Limb (tissue), 2 donors: Measurements from ENCODE around the gene COL27A1.

Experiments used
- DNase-seq, 2 donors: peaks; one replicate each; pipeline ENCODE4 v3.0.0-alpha.2; 2016; ENCODE audit errors: extremely low spot score in 2 of 2

Gene COL27A1

DNA sequence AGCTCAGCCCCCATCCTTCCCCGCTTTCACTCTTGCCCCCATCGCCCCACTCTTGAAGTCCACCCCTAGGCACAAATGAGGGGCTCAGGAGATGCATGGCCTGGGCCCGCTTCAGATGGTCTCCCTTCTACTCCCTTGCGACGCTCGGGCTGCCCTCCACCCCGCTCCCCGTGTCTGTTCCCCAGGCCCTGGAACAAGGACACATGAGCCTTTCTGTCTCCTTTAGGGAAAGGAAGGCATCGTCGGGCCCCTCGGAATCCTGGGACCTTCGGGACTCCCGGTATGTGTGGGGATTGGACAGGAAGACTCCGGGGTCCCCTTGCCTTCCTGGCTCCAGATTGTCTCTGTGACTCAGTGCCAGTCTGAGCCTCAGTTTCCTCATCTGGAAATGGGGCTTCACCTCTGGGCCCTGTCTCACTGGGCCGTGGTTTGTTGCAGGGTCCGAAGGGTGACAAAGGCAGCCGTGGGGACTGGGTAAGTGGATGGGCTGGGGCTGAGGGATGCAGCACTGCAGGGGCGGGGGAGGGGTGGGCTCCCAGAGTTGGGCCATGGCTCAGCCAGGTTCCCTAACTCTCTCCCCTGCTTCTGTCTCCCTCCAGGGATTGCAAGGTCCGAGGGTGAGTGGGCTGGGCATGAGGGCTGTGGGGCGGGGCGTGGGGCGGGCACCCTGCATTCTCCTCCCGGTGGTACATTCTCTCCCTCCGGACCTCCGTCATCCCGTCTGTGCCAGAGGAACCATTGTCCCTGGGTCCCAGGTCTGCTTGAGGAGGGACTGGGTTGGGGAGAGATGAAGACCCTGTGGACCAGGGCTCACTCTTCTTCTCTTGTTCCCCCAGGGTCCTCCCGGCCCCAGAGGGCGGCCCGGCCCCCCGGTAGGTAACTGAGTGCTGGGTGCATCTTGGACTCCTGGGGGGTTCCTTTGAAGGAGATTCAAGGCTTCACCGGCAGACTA, 145.8 kb downstream of the COL27A1 start:
- DNase-seq = peak in 1 of 2 donors; percentile 21

DNA sequence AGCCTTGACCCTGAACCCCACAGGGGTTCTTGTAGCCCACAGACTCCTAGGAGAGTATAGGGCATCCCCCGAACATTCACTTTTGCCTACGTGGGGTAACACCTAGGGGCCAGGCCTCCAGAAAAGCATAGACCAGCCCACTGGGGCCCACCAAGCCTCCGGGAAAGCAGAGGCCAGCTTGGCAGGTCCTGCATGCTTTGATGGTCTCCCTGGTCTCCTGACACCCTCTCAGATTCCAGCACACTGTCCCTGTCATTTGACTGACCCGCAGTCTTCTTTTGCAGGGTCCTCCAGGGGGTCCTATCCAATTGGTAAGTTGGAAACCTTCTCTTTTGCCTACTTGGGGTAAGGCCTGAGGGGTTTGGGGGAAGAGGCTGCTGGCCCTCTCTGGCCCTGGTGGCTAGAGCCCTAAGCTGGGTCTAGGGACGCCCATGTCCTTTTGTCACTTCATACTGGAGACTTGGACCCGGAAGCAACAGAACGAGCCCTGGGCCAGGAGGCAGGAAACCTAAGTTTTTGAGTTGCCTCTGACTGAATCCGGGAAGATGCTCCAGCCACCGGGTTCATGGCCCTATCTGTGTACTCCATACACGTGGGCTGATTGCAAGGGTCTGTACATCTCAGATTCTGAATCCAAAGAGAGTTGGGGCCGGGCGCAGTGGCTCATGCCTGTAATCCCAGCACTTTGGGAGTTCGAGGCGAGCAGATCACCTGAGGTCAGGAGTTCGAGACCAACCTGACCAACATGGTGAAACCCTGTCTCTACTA, 146.6 kb downstream of the COL27A1 start:
- peak in 1 of 2 donors; percentile 18 for DNase-seq

DNA sequence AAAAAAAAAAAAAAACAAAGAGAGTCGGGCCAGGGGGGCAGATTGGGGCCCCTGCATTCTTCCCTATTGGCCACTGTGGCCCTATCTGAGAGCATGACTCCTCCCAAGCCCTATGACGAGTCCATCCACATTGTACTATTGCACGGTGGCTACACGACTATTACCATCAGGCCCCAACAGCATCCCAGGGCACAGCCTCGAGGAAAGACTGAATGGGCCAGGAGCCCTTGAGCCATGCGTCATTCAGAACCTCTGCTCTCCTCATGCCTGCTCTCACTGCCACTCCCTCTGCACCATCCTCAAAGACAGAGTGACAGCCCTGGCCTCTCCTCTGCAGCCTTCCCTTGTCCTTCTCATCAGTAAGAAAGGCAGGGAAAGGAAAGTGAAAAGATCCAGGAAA, 147.4 kb downstream of the COL27A1 start:
- no peak for DNase-seq

GRCh38 chr9:114303571-114303970, 148.2 kb downstream of the COL27A1 start:
- peak in 1 of 2 donors; percentile 17 for DNase-seq

DNA sequence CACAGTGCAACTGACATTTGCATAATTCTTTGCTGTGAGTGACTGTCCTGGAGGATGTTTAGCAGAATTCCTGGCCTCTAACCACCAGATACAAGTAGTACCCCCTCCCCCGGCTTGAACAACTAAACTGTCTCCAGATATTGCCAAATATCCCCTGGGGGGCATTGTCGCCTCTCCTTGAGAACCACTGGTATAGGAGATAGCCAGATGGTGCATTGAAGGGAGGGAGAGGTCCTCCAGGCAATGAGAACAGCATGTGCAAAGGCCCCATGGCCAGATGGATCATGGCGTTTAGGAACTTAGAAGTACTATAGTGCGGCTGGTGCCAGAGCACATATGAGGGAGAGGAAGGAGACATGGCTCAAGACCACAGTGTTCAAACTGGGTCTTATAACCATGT, 148.6 kb downstream of the COL27A1 start:
- peak in 1 of 2 donors; percentile 26 for DNase-seq

DNA sequence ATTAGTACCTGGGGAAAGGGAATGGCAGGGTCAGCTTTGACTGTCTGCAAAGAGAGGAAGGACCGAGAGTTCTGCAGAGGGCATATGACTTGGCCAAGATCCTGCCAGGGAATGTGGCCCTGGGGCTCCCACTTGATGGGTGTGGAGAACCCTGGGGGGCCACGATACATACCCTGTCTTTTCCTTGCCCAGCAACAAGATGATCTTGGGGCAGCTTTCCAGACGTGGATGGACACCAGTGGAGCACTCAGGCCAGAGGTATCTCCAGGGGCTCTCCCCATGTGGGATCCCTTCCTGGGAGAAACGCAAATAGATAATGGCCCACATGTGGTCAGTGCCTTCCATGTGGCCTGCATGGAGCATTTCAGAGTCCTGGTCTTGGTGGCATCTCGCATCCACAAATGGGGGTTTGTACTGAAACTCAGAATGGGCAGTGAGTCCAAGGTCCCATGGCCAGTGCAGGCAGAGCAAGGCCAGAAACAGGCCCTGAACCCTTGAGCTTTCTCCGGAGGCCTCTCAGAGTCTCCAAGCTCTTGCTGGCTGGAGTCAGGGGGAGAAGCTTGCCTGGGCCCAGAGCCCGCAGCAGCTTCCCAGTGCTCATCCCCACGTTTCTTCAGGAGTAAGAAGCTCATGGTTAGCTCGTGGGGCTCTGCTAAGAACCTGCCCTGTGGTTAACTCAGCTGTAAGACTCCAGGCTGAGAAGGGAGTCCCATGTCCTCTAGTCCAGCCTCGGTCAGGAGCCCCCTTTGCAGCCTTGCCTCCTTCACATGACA, 149.3 kb downstream of the COL27A1 start:
- peak in 1 of 2 donors; percentile 26 for DNase-seq

DNA sequence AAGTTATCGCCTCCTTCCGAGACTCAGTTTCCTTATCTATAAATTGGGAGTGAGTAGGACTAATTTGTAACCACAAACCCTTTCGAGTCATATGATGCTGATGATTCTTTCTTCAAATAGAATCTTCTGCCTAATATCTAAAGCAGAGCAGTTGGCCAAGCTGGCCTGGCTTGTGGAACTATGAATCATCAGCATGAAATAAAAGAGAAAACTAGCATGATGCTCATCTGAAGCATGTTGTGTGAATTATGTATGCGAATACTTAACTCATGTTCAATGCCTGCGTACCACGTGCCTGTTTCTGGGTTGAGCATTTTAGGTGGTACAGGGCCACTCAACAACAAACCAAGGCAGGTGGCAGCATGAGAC, 152.5 kb downstream of the COL27A1 start:
- no peak for DNase-seq

DNA sequence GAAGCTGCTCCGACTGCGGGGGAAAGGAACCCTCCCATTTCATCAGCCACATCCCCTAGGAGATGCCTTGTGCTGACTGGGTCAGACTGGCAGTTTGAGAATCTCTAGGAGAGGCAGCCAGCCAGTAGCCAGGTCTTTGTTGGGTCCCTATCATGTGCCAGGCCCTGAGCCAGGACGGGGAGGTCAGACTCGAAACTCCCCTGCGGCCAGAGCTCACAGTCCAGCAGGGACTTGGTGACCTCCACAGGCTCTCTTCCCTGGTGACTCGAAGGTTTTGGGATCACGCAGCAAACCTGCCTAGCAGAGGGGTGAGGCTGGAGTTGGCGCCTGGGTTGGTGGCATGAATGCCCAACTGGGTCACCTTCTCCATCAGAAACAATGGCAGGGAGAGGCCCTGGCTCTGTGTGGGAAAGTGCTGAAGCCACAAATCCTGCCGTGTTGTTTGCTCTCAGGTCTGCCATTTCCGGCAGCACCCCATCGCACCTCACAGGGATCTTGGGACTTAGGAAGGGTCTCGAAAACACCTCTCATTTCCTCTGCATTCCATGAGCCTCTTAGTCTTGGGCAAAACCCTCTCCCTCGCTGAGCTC, 153.1 kb downstream of the COL27A1 start:
- DNase-seq = peak in 1 of 2 donors; percentile 20

DNA sequence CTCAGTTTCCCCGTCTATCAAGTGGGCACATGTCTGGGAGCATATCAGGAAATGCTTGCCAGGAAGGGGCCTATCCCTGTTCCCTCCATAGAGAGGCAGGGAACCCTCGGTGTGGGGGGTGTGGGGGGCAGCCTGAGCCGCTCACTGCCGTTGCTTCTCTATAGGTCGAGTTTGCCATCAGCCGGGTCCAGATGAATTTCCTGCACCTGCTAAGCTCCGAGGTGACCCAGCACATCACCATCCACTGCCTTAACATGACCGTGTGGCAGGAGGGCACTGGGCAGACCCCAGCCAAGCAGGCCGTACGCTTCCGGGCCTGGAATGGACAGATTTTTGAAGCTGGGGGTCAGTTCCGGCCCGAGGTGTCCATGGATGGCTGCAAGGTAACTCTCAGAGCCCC, 153.8 kb downstream of the COL27A1 start:
- peak in 1 of 2 donors; percentile 15 for DNase-seq

DNA sequence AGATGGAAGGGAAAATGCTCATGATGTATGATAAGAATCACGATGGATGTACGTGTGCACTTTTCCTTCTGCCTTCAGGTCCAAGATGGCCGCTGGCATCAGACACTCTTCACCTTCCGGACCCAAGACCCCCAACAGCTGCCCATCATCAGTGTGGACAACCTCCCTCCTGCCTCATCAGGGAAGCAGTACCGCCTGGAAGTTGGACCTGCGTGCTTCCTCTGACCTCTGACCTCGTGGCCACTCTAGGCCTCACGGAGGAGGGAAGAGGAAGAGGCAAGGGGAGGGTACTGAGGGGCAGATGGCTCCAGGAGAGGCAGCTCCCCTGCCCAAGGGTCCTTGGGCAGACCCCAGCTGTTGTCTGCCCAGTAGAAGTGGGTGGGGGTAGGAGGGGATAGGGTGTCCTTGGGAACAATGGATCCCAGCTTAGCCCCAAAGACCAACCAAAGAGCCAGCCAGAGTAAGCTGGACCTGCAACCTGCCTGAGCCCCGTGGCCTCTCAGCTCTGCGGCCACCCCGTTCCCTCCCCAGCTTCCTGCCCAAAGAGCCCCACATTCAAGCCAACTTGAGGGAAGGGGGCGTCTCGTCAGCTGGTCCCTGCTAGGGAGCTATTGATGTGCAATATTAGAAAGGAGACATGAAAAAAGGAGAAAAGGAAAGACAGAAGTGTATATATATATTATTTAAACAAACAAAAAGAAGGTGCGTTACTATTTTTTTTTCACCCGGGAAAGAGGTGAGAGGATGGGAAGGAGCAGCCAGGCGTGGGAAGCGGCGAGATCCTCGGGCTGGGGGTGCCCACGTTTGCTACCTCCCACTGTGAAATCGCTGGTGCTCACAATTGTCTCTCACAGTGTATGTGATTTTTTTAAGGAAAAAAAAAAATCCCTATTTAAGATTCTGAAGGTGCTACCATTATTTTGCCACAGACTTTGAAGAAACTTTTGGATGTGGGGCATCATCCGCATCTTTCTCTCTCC, 155.4 kb downstream of the COL27A1 start:
- DNase-seq = no peak

GRCh38 chr9:114311571-114312512, 156.5 kb downstream of the COL27A1 start:
- DNase-seq = no peak

GRCh38 chr9:114312513-114312875, 157.2 kb downstream of the COL27A1 start:
- DNase-seq = no peak

- DNase-seq = no peak
Measured at GRCh38 chr9:114313186-114313585, 157.8 kb downstream of the COL27A1 start.

DNA sequence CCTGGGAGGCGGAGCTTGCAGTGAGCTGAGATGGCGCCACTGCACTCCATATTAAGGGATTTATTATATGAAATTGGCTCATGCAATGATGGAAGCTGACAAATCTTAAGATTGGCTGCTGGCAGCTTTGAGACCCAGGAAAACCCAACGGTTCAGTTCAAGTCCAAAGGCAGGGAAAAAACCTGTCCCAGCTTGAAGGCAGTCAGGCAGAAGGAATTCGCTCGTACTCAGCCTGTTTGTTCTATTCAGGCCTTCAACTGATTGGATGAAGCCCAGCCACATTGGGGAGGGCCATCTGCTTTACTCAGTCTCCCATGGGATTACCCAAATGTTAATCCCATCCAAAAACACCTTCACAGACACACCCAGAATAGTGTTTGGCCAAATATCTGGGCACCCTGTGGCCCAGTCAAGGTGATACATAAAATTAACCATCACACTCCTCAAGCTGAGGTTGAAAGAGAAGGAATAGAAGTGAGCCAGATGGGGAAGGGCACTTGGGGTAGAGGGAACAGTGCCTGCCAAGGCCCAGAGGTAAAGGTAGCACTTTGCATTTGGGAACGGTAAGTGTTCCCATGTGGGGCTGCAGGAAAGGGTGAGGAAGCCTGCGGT, 159.0 kb downstream of the COL27A1 start:
- DNase-seq = peak in 1 of 2 donors; percentile 5

GRCh38 chr9:114314881-114315722, 159.8 kb downstream of the COL27A1 start:
- DNase-seq = peak in 1 of 2 donors; percentile 24

- DNase-seq = no peak
Measured at GRCh38 chr9:114315723-114316363, 160.5 kb downstream of the COL27A1 start.

DNA sequence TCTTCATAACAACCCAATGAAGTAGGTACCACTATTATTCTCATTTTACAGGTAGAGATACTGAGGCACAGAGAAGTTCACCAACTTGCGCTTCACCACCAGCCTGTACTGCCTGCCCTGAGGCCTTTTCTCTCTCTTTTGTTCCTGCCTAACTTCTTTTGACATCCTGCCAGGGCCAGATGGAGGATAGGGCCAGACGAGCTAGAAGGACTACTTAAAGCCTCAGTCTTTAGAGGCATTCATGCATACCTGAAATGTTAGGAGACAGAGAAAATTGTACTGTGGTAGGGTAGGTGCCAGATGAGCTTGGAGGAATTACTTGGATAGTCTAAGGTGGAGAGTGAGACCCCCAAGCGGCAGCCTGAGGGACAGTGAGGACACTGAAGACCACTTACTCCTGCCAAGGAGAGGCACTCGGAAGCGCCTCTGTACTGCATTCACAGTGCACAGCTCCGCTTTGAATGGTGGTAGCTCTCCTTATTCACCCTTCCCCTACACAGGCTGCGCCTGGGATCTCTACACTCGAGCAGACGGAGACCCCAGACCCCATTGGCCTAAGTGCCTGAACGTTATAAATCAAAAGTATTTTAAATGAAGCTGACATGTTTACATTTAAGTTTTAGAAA, 161.4 kb downstream of the COL27A1 start:
- peak in 1 of 2 donors; percentile 24 for DNase-seq
